ENCODE data around the gene IL37.

DNA sequence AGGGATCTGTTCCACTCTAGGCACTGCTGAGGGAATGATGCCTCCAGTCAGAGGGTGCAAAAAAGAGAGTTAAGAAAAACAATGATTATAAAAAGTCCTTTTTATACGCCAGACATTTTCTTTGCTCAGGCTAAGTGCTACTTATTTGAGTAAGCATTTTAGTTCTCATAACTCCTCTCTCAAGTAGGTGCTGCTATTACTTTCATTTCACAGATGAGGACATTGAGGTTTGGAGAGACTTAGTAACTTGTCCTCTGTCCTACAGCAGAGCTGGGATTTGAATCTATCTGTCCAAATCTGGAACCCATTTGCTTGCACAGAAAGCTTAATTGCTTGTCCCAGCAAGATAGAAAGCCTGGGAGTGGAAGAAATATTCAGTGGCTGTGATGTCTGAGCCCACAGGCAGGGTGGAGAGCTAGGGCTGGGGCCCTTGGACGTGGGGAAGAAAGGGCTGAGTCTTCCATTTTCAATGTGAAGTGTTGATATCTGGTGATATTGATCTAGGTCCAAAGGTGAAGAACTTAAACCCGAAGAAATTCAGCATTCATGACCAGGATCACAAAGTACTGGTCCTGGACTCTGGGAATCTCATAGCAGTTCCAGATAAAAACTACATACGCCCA, 5.8 kb downstream of the IL37 start:
- no peak for TF ChIP-seq POLR2A (IDR thresholded peaks at IDR 0.05; ENCODE audit: extremely low read depth, insufficient read length)
- TF ChIP-seq CTCF (IDR thresholded peaks at IDR 0.05; ENCODE audit: low read depth, low read length): no peak
